Loucy (cell line): ENCODE results near the gene PHKB.
"Not testable (repeated sequence)": the region's sequence is repeated elsewhere in the genome, so short reads cannot be mapped to it uniquely, and the experiment has no call there.

Experiments used
- H2AFZ ChIP-seq: fragments of 200-600 bp; sonication (generic); 2 replicates; pipeline ENCODE4 v1.6.0; 2016; ENCODE audit warnings: antibody characterized with exemption, mild to moderate bottlenecking, low read length, moderate library complexity
- H3F3A ChIP-seq: fragments of 200-600 bp; 2 replicates; pipeline ENCODE4 v1.6.0; 2016; ENCODE audit warnings: antibody characterized with exemption, low read depth, mild to moderate bottlenecking
- H3K27me3 ChIP-seq: fragments of 200-600 bp; sonication (generic); 2 replicates; pipeline ENCODE4 v1.6.1; 2014; ENCODE audit warnings: low read length, mild to moderate bottlenecking; ENCODE audit not compliant: insufficient read depth, poor library complexity, severe bottlenecking
- H3K36me3 ChIP-seq: fragments of 200-600 bp; sonication (generic); 2 replicates; pipeline ENCODE4 v1.6.1; 2016; ENCODE audit warnings: low read length; ENCODE audit not compliant: insufficient read depth
- H3K4me1 ChIP-seq: fragments of 200-600 bp; sonication (generic); 2 replicates; pipeline ENCODE4 v1.5.1; 2014; ENCODE audit warnings: low read length, mild to moderate bottlenecking; ENCODE audit not compliant: insufficient read depth, poor library complexity, severe bottlenecking
- H3K4me2 ChIP-seq: fragments of 200-600 bp; sonication (generic); 2 replicates; pipeline ENCODE4 v1.6.0; 2014; ENCODE audit warnings: antibody characterized with exemption, low read length, low read depth, mild to moderate bottlenecking; ENCODE audit not compliant: poor library complexity, severe bottlenecking
- H3K4me3 ChIP-seq: fragments of 200-600 bp; sonication (generic); 2 replicates; pipeline ENCODE4 v1.5.1; 2014; ENCODE audit warnings: low read length, mild to moderate bottlenecking, mixed read lengths; ENCODE audit not compliant: poor library complexity, severe bottlenecking
- H3K79me2 ChIP-seq: fragments of 200-600 bp; sonication (generic); 2 replicates; pipeline ENCODE4 v1.6.1; 2014; ENCODE audit warnings: low read length; ENCODE audit not compliant: insufficient read depth
- H3K9ac ChIP-seq: fragments of 200-600 bp; sonication (generic); 2 replicates; pipeline ENCODE4 v1.6.0; 2014; ENCODE audit warnings: mild to moderate bottlenecking, low read depth, low read length, moderate library complexity; ENCODE audit not compliant: poor library complexity, severe bottlenecking
- H3K9me2 ChIP-seq: fragments of 200-600 bp; sonication (generic); replicated peaks from 2 replicates; pipeline ENCODE4 v1.6.1; 2016; ENCODE audit warnings: low read depth, low read length, mixed read lengths
- H3K9me3 ChIP-seq: fragments of 200-600 bp; sonication (generic); 2 replicates; pipeline ENCODE4 v1.6.1; 2014; ENCODE audit warnings: mild to moderate bottlenecking, antibody characterized with exemption, low read length, low read depth; ENCODE audit not compliant: insufficient read depth
- H4K20me1 ChIP-seq: fragments of 200-600 bp; sonication (generic); 2 replicates; pipeline ENCODE4 v1.6.0; 2014; ENCODE audit warnings: antibody characterized with exemption, low read length, mild to moderate bottlenecking; ENCODE audit not compliant: insufficient read depth, poor library complexity, severe bottlenecking
- EZH2phosphoT487 ChIP-seq: fragments of 200-600 bp; IDR thresholded peaks from 2 replicates; pipeline ENCODE4 v1.6.1; 2018; ENCODE audit warnings: antibody characterized with exemption, mild to moderate bottlenecking, moderate library complexity, borderline replicate concordance
- TF ChIP-seq, protein P1 (sequence below): fragments of 200-600 bp; sonication (generic); conservative IDR thresholded peaks from 2 replicates; pipeline ENCODE4 v1.5.1; 2014; ENCODE audit warnings: mild to moderate bottlenecking, antibody characterized with exemption, low read length

The PHKB gene

DNA sequence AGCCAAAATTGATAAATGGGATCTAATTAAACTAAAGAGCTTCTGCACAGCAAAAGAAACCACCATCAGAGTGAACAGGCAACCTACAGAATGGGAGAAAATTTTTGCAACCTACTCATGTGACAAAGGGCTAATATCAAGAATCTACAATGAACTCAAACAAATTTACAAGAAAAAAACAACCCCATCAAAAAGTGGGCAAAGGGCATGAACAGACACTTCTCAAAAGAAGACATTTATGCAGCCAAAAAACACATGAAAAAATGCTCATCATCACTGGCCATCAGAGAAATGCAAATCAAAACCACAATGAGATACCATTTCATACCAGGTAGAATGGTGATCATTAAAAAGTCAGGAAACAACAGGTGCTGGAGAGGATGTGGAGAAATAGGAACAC, 18.2 kb upstream of the PHKB start:
- not testable (repeated sequence) for H3K9ac ChIP-seq, H3K9me2 ChIP-seq, H3K4me3 ChIP-seq, H4K20me1 ChIP-seq, H3K9me3 ChIP-seq, H3K79me2 ChIP-seq, H3K4me2 ChIP-seq, H2AFZ ChIP-seq, H3F3A ChIP-seq, H3K4me1 ChIP-seq, H3K27me3 ChIP-seq, H3K36me3 ChIP-seq

- Histone ChIP-seq H3K4me2 (no peak overlapping the region), H3K79me2 (peaks cover 7% of the 10 kb centered on the region; the same call in 1 of the 2 replicates), H3K4me1 (no peaks in the 10 kb centered on the region), H3K9me3 (no peaks in the 10 kb centered on the region), H3K36me3 (peaks cover 28% of the 10 kb centered on the region; the same call in 1 of the 2 replicates), H3K9ac (no peak overlapping the region), H2AFZ (no peak overlapping the region), H3K27me3 (no peaks in the 10 kb centered on the region), H4K20me1 (no peaks in the 10 kb centered on the region), H3K4me3 (no peak overlapping the region), H3K9me2 (no peaks in the 10 kb centered on the region), H3F3A (no peaks in the 10 kb centered on the region)
- TF ChIP-seq EZH2phosphoT487, result no peak
- TF ChIP-seq, protein P1, sequence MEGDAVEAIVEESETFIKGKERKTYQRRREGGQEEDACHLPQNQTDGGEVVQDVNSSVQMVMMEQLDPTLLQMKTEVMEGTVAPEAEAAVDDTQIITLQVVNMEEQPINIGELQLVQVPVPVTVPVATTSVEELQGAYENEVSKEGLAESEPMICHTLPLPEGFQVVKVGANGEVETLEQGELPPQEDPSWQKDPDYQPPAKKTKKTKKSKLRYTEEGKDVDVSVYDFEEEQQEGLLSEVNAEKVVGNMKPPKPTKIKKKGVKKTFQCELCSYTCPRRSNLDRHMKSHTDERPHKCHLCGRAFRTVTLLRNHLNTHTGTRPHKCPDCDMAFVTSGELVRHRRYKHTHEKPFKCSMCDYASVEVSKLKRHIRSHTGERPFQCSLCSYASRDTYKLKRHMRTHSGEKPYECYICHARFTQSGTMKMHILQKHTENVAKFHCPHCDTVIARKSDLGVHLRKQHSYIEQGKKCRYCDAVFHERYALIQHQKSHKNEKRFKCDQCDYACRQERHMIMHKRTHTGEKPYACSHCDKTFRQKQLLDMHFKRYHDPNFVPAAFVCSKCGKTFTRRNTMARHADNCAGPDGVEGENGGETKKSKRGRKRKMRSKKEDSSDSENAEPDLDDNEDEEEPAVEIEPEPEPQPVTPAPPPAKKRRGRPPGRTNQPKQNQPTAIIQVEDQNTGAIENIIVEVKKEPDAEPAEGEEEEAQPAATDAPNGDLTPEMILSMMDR, result no peak
Measured at GRCh38 chr16:47446431-47446830, 14.7 kb upstream of the PHKB start.

GRCh38 chr16:47448830-47449575, 12.1 kb upstream of the PHKB start:
- no peak overlapping the region for H3K9ac ChIP-seq
- H3K4me1 ChIP-seq, result no peaks in the 10 kb centered on the region
- no peak overlapping the region for H2AFZ ChIP-seq
- peaks cover 44% of the 10 kb centered on the region; the same call in 1 of the 2 replicates for H3K36me3 ChIP-seq
- no peaks in the 10 kb centered on the region for H4K20me1 ChIP-seq
- H3K79me2 ChIP-seq, result peaks cover 7% of the 10 kb centered on the region; the same call in 1 of the 2 replicates
- no peaks in the 10 kb centered on the region for H3K9me3 ChIP-seq
- no peak overlapping the region for H3K4me3 ChIP-seq
- TF ChIP-seq EZH2phosphoT487, result no peak
- TF ChIP-seq, protein P1, result no peak
- no peaks in the 10 kb centered on the region for H3K9me2 ChIP-seq
- no peaks in the 10 kb centered on the region for H3F3A ChIP-seq
- H3K27me3 ChIP-seq, result no peaks in the 10 kb centered on the region
- H3K4me2 ChIP-seq, result no peak overlapping the region

GRCh38 chr16:47449788-47450187, 11.3 kb upstream of the PHKB start:
- Histone ChIP-seq H3K4me2 (no peak overlapping the region), H3K4me3 (no peak overlapping the region), H3K9me2 (no peaks in the 10 kb centered on the region), H3F3A (no peaks in the 10 kb centered on the region), H3K36me3 (peaks cover 44% of the 10 kb centered on the region; the same call in 1 of the 2 replicates), H3K27me3 (no peaks in the 10 kb centered on the region), H3K79me2 (peaks cover 8% of the 10 kb centered on the region; the same call in 1 of the 2 replicates), H3K4me1 (peaks cover under 1% of the 10 kb centered on the region), H3K9ac (no peak overlapping the region), H3K9me3 (no peaks in the 10 kb centered on the region), H2AFZ (no peak overlapping the region), H4K20me1 (no peaks in the 10 kb centered on the region)
- no peak for TF ChIP-seq EZH2phosphoT487
- TF ChIP-seq, protein P1, result no peak
